Measurements from ENCODE around the gene XPNPEP3. TPM values are rescaled to one million over a fixed set of nuclear protein-coding genes. Genes with fewer than 3 reads are reported as not detected.

Gene XPNPEP3
- total RNA-seq, 2 donors from 2014 or later: 6.9 to 14.3 TPM

GRCh38 chr22:40853333-40853732, 3.6 kb upstream of the XPNPEP3 start:
- WGBS, 2 donors: 10 to 29% methylated on average over 1 of the region's 1 CpG
- H3K4me3 ChIP-seq: no peak overlapping the region
- no peaks in the 10 kb centered on the region for H3K27me3 ChIP-seq
- H3K4me1 ChIP-seq: peaks cover 52% of the 10 kb centered on the region
- peak in 1 of 4 donors; percentile 23 for DNase-seq
- intact Hi-C loops (cut with DNase I): no loop called here
- TF ChIP-seq POLR2A (IDR thresholded peaks at IDR 0.05) (no peak), CTCF (IDR thresholded peaks at IDR 0.05) (no peak)
- ATAC-seq: no peak
- peaks cover 0 to 2% of the 10 kb centered on the region in 2 donors for H3K36me3 ChIP-seq (replicated peaks in 1 of 2; ENCODE audit: insufficient read depth in 1 of 2, low read depth in 2 of 2)
- no peaks in the 10 kb centered on the region for H3K9me3 ChIP-seq
- H3K27ac ChIP-seq: peak overlapping the region in 2 of 4 donors; percentile 18 to 47

- DNase-seq: no peak
- Histone ChIP-seq H3K4me3 (no peak overlapping the region), H3K27me3 (no peaks in the 10 kb centered on the region), H3K27ac (peak overlapping the region in 1 of 4 donors; percentile 47), H3K9me3 (no peaks in the 10 kb centered on the region), H3K36me3 (replicated peaks in 1 of 2; ENCODE audit: insufficient read depth in 1 of 2, low read depth in 2 of 2) (peaks cover 0 to 1% of the 10 kb centered on the region in 2 donors), H3K4me1 (peaks cover 58% of the 10 kb centered on the region)
- ATAC-seq: no peak
- intact Hi-C loops (cut with DNase I): no loop called here
- no peak for TF ChIP-seq CTCF (IDR thresholded peaks at IDR 0.05)
- TF ChIP-seq POLR2A (IDR thresholded peaks at IDR 0.05): no peak
- WGBS, 2 donors: 20 to 24% methylated on average over 3 of the region's 3 CpGs
These were observed 3.0 kb upstream of the XPNPEP3 start for GRCh38 chr22:40853961-40854360.

DNA sequence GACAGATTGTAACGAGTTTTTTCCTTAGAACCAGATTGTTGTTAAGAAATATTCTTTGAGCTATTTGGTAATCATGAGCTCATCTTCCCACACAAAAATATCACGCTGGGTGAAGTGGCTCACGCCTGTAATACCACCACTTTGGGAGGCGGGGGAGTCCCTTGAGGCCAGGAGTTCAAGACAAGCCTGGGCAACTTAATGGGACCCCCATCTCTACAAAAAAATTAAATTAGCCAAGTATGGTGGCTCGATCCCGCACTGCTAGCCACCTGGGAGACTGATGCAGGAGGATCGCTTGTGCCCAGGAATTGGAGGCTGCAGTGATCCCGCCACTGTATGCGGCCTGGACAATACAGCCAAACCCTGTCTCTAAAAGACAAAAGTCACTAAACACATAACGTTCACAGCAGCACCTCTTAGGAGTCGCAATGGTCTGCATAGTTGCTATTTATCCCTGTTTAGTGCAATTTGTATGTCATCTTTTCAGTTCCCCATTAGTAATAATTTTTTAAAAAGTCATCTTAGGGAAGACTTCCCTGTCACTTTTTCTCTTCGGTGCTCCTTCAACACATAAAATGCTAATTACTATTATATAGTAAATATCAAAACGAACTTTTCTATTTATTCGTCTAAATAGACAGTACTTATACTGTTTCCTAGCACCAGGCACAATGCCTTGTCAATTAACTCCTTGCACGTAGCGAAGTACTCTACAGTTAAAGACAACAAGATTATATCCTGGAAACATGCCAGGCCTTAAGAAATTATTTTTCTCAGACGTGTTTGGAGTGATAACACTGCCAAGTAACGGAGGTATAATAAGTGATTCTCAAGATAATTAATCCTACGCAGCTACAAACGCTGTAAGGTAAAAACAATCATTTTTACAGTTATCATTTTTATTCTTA, 1.6 kb upstream of the XPNPEP3 start:
- Histone ChIP-seq H3K27ac (peak overlapping the region in 3 of 4 donors; percentile 95 to 99 (median 98)), H3K36me3 (replicated peaks in 1 of 2; ENCODE audit: insufficient read depth in 1 of 2, low read depth in 2 of 2) (no peaks in the 10 kb centered on the region), H3K4me1 (peaks cover 58% of the 10 kb centered on the region), H3K27me3 (no peaks in the 10 kb centered on the region), H3K9me3 (no peaks in the 10 kb centered on the region), H3K4me3 (peak overlapping the region; percentile 88)
- DNase-seq (no peak), ATAC-seq (no peak)
- intact Hi-C loops (cut with DNase I): no loop called here
- TF ChIP-seq POLR2A (IDR thresholded peaks at IDR 0.05): no peak
- TF ChIP-seq CTCF (IDR thresholded peaks at IDR 0.05): no peak
- WGBS, 2 donors: 28% methylated on average over 20 of the region's 20 CpGs

DNA sequence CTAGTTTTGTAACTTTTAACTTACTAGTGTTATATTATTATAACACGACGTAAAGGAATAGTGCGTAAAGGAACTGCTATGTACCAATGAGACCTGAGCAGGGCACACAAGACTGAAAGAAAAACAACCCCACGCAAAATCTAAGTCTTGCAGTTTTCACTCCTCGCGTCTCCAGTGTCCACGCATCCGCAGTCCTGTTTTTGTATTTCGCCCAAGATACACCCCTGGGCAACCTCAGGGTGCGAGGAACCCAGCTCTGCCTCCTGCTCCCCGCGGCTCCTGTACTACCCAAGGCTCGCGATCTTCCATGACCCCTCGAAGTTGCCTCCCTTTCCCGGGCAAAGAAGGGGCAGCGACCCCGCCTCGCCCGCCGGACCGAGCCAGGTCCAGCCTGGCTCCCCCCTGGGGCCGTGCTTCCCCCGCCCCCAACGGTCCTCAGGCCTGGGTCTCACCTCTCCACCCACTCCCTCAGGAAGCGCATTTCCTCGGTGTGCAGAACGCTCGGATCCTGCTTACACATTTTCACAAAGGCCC, 902 bp upstream of the XPNPEP3 start:
- H3K27me3 ChIP-seq: no peaks in the 10 kb centered on the region
- H3K27ac ChIP-seq: peak overlapping the region; percentile 82 to 99 (median 96)
- H3K4me1 ChIP-seq: peaks cover 54% of the 10 kb centered on the region
- DNase-seq (peak in 2 of 4 donors; percentile 23 to 32), ATAC-seq (peak; percentile 11)
- no peak for TF ChIP-seq POLR2A (IDR thresholded peaks at IDR 0.05)
- no peak for TF ChIP-seq CTCF (IDR thresholded peaks at IDR 0.05)
- H3K9me3 ChIP-seq: no peaks in the 10 kb centered on the region
- H3K36me3 ChIP-seq (replicated peaks in 1 of 2; ENCODE audit: insufficient read depth in 1 of 2, low read depth in 2 of 2): no peaks in the 10 kb centered on the region
- peak overlapping the region; percentile 88 for H3K4me3 ChIP-seq
- intact Hi-C loops (cut with DNase I): no loop called here
- WGBS, 2 donors: 0 to 1% methylated on average over 24 to 29 of the region's 29 CpGs
